ENCODE data around the gene SAMD4B.
A peak's percentile ranks its signal among the peaks of the same experiment; 100 is the strongest.

SAMD4B gene

DNA sequence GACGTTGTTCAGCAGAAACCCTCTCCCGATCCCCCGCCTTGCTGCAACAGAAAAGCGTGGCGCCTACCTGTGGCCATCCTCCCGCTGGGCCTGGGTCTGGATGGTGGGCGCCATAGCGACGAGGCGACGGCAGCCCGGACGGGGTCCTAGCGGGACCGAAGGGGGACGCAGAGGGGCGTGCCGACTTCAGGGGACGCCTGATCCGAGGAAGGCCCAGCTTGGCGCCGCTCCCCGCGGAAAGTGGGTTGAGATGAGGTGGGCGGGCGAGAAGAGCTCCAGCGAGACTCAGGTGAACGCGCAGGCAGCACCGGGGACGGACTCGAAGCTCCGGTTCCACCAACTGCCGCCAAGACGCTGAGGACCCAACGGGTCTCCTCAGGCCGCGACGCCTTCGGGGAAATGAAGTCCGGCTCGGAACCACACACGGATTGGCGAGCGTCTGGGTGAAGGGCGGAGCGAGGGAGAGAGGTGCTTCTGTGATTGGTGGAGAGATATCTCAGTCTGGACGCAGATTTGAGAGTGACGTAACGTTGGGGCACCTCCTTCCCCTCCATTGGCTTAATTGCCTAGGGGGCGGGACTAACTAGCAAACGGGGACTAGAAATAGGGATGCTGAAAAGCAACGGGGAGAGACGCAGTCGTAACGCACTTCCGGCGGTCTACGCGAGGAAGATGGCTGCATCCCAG is 48.7 kb downstream of the SAMD4B start, which contains the start of the genes MED29 and PAF1:
MED29 (plus strand) TSS at position 628 of the 687 bp plus-strand sequence; CDS start at position 673, 45 bp downstream.
PAF1 (minus strand) TSS at position 356 of the 687 bp plus-strand sequence; CDS start at position 114, 242 bp downstream.
- peak; percentile 93 for DNase-seq (ENCODE audit: low read depth)

DNA sequence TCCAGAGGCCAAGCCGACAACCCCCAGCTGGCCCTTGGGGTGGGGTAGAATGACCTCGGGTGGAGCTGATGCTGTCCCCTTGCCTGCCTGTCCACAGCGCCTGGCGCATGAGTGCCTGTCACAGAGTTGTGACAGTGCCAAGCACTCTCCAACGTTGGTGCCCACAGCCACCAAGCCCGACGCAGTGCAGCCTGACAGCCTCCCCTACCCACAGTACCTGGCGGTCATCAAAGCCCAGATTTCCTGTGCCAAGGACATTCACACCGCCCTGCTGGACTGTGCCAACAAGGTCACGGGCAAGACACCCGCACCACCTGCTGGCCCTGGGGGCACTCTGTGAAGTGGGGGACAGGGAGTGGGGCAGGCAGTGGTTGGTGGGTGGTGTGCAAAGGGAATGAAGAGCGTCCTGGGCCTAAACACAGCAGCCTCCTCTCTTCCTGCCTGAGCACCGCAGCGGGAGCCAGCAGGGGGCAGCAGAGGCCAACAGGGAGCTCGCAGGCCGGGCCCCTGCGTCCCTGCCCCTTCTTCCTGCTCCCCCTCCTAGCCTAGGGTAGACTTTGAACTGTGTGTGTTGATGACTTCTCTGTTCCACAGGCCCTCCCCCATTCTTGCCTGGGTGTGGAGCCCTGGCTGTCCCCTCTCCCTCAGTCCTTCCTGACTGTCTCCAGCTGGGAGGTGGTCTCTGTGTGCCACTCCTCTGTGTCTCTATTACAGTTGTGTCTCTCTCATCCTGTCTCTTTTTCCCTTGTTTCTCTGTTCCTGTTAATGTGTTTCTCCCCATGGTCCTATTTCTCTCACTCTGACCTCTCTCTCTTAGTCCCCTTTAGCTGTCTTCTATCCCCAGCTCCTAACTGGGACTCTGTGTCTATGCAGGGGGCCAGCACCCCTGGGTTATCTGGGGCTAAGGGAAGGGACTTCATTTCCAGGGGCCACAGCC is 55.4 kb downstream of the SAMD4B start:
- peak; percentile 89 for DNase-seq (ENCODE audit: low read depth)

DNA sequence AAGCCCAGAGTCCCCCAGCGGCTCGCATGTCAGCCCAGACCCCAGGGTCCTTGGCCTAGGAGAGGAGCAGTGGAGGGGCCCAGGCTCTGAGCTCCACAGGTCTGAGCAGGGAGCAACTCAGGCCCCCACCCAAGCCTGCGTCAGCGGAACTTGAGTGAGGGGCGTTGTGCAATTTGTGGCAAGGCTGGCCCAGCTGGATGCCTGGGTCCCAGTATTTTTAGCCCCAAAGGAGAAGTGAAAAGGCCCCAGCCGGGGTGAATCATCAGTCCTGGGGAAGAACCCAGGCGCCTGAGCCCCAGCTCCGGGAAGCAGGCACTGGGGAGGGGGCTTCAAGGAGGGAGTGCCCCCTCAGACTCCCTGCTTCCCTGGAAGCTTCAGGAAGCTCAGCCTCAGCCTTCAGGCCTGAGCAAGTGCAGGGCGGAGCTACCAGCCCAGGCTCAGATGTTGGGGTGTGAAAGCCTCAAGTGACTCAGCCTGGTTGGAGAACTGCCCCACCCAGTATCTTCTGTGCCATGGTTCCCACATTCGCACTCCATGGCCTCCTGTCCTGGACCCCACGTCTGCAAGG is 56.2 kb downstream of the SAMD4B start:
- peak; percentile 41 for DNase-seq (ENCODE audit: low read depth)

DNA sequence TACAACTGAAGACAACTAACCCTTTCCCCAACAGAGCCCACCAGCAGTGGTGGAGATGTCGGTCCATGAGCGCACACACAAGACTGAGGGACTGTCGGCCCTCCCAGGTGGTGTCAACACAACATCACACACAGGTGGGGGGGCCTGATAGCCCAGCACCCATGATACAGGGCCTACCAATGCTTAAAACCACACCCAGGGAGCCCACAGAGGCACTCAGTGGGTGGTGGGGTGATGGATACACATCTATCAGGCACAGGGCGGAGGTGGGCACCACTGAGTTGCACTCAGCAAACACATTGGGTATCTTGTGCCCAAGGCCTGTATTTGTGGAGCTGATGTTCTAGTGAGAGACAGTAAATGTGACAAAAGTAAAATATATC is 57.4 kb downstream of the SAMD4B start:
- DNase-seq (ENCODE audit: low read depth): no peak

DNA sequence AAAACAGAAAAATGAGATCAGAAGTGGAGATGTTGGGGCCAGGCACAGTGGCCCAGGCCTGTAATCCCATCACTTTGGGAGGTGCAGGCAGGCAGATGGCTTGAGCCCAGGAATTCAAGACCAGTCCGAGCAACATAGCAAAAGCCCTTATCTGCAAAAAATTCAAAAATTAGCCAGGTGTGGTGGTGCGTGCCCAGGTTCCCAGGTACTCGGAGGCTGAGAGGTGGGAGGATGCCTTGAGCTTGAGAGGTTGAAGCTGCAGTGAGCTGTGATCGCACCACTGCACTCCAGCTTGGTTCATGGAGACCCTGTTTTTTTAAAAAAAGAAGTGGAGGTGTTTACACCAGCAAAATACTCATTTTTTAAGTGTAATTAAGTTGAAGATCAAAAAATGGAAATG is 57.8 kb downstream of the SAMD4B start:
- no peak for DNase-seq (ENCODE audit: low read depth)

DNA sequence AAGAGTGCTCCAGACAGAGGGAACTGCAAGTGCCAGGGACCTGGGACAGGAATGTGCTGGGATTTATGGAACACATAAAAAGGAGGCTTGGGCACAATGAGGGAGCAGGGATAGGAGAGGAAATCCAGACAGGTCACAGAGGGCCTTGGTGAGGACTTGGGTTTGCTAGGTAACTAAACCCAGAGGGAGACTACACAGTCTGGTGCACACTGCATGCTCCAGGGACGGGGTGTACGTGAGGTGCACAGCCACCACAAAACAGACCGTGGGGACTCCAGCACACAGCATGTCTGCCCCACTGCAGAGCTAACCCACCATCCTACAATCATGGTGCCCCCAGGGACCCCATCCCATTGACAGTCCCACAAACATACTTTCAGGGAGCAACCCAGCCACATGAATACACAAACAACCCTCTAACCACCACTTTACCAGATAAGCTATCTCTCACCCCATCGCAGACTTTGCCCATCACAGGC is 58.9 kb downstream of the SAMD4B start:
- DNase-seq (ENCODE audit: low read depth): no peak

DNA sequence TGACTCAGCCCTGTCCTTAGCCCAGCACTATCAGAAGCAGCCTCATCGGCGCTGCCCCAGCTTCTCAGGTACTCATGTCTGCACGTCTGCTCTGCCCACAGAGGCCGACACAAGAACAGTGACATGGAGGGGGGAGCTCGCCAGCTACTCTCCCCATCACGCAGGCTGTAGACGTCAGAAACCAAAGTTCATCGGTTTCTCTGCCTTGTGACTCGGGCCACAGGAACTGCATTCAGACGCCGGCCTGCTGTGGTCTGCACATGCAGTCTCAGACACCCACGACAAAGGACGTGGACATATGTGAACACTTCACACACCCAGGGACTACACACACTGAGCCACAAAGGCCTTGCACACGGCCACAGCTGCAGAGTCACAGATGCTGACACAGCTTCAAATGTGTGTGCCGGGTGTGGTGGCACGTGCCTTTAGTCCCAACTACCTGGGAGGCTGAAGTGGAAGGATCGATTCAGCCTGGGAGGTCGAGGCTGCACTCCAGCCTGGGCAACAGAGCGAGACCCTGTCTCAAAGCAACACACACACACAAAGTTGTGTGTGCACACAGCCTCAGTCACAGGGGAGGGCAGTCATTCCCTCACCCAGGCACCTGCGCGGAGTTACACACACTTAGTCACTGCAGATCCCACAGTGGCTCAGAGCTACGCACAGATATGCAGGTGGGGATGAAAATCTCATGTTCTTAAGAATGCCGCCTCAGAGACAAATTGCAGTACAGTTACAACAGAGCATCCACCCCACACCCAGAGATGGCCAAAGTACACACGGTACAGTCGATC is 59.5 kb downstream of the SAMD4B start:
- peak; percentile 70 for DNase-seq (ENCODE audit: low read depth)

DNA sequence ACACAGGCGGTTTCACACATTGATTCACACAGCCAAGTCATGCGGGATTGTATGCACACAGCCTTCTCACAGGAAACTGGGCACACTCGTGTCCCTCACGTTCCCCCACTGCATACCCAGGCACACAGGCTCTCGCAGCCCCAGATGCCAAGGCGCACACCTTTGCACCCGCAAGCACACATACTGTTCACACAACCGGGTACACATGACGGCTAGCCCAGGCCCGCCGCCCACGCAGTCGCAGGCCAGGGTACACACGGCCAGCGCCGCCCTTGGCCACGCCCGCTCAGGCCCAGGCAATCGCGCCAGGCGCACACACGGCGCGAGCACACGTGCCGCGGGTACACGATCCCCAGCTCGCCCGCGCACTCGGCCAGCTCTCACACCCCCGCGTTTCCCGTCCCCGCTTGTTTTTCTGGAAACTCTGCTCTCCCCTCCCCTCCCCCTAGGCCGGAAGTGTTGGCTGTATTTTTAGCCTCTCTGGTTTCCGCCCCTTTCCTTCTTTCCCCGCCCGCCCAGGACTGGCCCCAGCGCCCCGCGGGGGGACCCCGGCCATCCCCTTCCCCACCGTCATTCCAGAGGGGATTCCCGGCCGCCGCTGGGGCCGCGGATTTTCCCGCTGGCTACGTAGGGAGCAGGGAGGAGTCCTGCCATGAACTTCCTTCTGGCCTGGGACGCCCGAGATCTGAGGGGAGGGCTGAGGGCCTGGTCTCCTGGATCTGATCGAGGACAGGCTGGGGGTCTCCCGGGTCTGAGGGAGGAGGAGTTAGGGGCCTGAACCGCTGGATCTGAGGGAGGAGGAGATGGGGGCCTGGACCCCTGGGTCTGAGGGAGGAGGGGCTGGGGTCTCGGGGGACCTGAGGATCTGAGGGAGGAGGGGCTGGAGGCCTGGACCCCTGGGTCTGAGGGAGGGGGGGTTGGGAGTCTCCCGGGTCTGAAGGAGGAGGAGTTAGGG is 60.4 kb downstream of the SAMD4B start:
- peak; percentile 78 for DNase-seq (ENCODE audit: low read depth)

DNA sequence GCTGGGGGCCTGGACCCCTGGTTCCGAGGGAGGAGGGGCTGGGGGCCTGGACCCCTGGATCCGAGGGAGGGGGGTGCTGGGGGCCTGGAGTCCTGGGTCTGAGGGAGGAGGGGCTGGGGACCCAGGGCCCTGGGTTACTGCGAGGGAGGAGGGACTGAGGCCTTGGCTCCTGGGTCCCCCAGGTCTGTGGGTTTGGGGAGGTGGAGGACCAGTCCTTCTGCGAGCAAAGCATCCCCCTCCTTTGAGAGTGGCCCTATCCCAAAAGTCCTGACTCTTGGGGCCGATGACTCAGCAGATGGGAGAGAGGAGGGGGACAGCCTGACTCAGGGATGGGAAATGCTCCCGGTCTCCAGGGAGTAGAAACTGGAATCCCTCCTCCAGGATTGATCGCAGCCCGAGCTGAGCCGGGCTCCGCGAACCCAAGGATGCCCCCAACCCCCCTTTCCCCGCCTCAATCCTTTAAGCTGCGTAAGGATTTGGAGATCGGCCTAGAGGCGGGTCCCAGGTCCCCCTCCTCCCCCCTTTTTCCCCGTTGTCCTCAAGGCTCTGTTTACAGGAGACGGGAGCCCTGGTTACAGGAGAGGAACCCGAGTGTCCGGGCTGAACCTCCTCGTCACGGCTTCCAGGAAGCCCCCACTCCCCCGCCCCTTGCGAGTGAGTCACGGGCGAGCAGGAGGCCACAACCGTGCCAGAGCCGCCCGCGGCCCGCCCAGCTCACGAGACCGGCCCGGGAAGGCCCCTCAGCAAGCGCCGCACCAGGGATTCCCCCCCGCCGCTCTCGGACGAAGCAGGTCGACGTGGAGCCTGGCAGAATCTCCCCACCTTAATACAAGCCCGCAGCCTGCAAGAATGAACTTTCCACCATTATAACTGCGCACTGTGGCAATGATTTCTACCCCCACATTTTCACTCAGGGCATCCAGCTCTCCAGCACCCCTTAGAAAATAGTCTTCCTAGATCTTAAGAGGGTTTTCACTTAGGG is 61.4 kb downstream of the SAMD4B start:
- DNase-seq (ENCODE audit: low read depth): peak; percentile 98

DNA sequence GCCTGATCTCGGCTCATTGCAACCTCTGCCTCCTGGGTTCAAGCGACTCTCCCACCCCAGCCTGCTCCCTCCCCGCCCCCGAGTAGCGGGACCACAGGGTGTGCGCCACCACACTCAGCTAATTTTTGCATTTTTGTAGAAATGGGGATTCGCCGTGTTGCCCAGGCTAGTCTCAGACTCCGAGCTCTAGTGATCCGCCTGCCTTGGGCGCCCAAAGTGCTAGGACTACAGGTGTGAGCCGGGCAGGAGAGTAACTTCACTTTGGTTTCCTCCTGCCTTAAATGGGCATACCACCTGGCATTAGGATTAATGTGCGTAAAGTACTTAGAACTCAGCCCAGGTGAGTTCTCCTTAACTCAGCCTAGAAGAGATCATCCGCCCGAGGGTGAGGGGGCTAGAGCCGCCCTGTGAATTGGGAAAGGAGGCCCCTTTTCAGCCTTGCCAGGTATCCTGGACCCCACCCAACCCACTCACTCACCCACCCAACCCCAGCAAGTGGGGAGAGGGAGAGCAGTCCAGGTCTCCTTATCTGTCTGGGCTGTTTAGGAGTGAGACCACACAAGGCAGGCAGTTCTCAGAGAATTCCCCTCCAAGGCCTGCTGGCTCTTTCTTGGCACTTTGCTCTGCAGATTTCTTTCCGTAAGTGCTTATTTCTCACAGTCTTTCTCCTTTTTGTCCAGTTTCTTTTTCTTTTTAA is 63.2 kb downstream of the SAMD4B start:
- no peak for DNase-seq (ENCODE audit: low read depth)

DNA sequence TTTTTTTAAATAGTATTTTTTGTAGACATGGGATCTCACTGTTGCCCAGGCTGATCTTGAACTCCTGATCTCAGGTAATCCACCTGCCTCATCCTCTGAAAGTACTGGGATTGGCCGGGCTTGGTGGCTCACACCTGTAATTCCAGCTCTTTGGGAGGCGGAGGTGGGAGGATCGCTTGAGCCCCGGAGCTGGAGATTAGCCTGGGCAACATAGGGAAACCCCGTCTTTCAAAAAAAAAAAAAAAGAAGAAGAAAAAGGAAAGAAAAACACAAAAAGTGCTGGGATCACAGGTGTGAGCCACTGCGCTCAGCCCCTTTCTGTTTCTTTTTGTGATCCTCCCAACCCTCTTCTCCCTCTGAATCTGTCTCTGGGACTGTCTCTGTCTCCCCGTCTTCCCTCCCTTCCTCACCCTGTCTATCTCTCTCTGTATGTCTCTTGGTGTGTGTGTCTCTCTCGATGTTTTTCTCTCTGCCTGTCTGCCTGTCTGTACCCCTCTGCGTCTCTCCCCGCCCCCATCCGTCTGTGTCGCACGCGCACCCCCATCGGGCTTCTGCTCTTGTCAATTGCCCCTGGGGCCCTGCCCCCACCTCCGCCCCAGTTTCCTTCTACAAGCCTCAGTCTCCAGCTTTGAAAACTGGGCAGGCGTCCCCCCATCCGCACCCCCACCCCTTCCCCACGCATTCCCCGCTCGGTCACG is 63.9 kb downstream of the SAMD4B start:
- peak; percentile 70 for DNase-seq (ENCODE audit: low read depth)

DNA sequence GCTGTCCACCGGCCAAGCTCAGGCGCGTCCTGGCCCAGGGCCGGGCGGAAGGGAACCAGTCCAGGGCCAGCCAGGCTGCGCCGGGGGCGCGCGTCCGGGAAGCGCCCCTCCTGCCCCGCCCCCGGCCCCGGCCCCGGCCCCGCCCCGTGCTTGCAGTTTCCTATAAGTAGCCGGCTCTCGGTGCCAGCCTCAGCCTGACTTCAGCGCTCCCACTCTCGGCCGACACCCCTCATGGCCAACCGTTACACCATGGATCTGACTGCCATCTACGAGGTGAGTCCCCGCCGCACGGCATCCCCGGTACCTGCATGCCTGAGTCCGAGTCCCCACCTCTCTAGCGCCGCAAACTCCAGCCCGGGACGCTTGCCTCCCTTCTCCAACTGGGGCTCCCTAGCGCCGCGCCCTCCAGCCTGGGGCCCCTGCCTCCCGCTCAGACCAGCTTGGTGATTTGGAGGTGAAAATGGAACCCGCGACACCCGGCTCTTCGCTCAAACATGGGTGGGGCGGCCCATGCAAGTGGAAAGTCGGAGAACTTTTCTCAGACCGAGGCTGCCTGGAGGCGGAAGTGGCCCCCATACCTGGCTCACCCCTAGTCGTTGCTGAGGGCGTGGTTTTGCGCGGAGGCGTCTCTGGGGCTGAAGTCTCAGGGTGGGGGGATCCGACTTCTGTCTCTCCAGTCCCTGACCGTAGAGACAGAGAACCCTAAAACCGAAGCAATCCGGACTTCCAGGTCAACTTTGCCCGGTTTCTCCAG is 64.6 kb downstream of the SAMD4B start, which contains the start of gene ZFP36:
ZFP36 (plus strand) TSS at position 192 of the 754 bp plus-strand sequence; CDS start at position 250, 58 bp downstream.
- peak; percentile 82 for DNase-seq (ENCODE audit: low read depth)

DNA sequence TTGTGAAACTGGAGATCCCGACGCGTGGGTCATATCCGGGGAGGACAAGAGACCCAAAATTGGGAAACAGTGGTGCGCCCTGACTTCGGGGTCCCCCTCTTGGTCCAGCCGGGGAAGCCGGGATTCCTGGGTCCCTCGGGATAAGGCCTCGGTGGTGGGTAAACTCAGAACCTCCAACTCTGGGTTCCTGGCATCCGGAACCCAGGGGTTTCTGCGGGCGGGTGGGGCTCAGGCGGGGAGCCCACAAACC is 65.1 kb downstream of the SAMD4B start:
- no peak for DNase-seq (ENCODE audit: low read depth)

DNA sequence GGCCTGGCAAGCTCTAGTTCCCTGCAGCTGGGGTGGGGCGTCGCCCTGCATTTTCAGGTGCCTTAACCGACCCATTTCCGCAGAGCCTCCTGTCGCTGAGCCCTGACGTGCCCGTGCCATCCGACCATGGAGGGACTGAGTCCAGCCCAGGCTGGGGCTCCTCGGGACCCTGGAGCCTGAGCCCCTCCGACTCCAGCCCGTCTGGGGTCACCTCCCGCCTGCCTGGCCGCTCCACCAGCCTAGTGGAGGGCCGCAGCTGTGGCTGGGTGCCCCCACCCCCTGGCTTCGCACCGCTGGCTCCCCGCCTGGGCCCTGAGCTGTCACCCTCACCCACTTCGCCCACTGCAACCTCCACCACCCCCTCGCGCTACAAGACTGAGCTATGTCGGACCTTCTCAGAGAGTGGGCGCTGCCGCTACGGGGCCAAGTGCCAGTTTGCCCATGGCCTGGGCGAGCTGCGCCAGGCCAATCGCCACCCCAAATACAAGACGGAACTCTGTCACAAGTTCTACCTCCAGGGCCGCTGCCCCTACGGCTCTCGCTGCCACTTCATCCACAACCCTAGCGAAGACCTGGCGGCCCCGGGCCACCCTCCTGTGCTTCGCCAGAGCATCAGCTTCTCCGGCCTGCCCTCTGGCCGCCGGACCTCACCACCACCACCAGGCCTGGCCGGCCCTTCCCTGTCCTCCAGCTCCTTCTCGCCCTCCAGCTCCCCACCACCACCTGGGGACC is 65.6 kb downstream of the SAMD4B start:
- DNase-seq (ENCODE audit: low read depth): peak; percentile 42

DNA sequence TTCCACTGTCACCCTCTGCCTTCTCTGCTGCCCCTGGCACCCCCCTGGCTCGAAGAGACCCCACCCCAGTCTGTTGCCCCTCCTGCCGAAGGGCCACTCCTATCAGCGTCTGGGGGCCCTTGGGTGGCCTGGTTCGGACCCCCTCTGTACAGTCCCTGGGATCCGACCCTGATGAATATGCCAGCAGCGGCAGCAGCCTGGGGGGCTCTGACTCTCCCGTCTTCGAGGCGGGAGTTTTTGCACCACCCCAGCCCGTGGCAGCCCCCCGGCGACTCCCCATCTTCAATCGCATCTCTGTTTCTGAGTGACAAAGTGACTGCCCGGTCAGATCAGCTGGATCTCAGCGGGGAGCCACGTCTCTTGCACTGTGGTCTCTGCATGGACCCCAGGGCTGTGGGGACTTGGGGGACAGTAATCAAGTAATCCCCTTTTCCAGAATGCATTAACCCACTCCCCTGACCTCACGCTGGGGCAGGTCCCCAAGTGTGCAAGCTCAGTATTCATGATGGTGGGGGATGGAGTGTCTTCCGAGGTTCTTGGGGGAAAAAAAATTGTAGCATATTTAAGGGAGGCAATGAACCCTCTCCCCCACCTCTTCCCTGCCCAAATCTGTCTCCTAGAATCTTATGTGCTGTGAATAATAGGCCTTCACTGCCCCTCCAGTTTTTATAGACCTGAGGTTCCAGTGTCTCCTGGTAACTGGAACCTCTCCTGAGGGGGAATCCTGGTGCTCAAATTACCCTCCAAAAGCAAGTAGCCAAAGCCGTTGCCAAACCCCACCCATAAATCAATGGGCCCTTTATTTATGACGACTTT is 66.4 kb downstream of the SAMD4B start:
- no peak for DNase-seq (ENCODE audit: low read depth)
